RWPE1 (cell line): ENCODE results near the gene COPE.
A peak's percentile ranks its signal among the peaks of the same experiment; 100 is the strongest.

Experiments used
- CTCF ChIA-PET: fragments of 350-600 bp; sonication (Branson Sonifier 250); formaldehyde crosslinking; extraction: SDS; loops from one replicate; lab custom pipeline; 2021; lab: Yijun Ruan, JAX
- POLR2A ChIA-PET: fragments of 400-600 bp; formaldehyde crosslinking; extraction: SDS; loops from one replicate; lab custom pipeline; 2020; ENCODE audit warnings: antibody characterized with exemption; ENCODE audit not compliant: low non-redundant PET; lab: Yijun Ruan, JAX
- DNase-seq: peaks from one replicate; pipeline ENCODE4 v3.0.0; 2012; ENCODE audit warnings: low spot score
- H3K27ac ChIP-seq: fragments of 450-650 bp; 2 replicates; pipeline ENCODE4 v1.5.1; 2017
- CTCF ChIP-seq: fragments of 450-650 bp; conservative IDR thresholded peaks from 2 replicates; pipeline ENCODE4 v1.5.1; 2017; ENCODE audit warnings: low read depth, mild to moderate bottlenecking

COPE gene

GRCh38 chr19:18889949-18890745 lies 29.0 kb downstream of the COPE start:
- ChIA-PET CTCF (interaction anchor here (0.7 kb wide), 1 partner anchor 114 kb away, joined by 3 read pairs; no protein-coding TSS in a partner anchor), POLR2A (no interaction called here)
- H3K27ac ChIP-seq: no peak overlapping the region
- no peak for TF ChIP-seq CTCF
- no peak for DNase-seq

GRCh38 chr19:18886972-18887371 lies 32.2 kb downstream of the COPE start:
- ChIA-PET POLR2A (no interaction called here), CTCF (no interaction called here)
- TF ChIP-seq CTCF: no peak
- H3K27ac ChIP-seq: no peak overlapping the region
- no peak for DNase-seq

- no peak for DNase-seq
- TF ChIP-seq CTCF: no peak
- no peak overlapping the region for H3K27ac ChIP-seq
- CTCF ChIA-PET: no interaction called here
- POLR2A ChIA-PET: no interaction called here
Measured at GRCh38 chr19:18883526-18884304, 35.5 kb downstream of the COPE start.

- ChIA-PET CTCF (interaction anchor here (1.5 kb wide), 1 partner anchor 15 kb away, joined by 5 read pairs; no protein-coding TSS in a partner anchor), POLR2A (no interaction called here)
- no peak for DNase-seq
- no peak overlapping the region for H3K27ac ChIP-seq
- no peak for TF ChIP-seq CTCF
Measured at GRCh38 chr19:18881491-18881890, 37.7 kb downstream of the COPE start.

GRCh38 chr19:18879579-18880373 lies 39.4 kb downstream of the COPE start:
- H3K27ac ChIP-seq: peak overlapping the region; percentile 17
- DNase-seq: peak; percentile 59
- ChIA-PET CTCF (interaction anchor here (0.5 to 1.5 kb wide), 2 partner anchors 14 to 339 kb away, joined by 3 to 5 read pairs; no protein-coding TSS in a partner anchor), POLR2A (no interaction called here)
- no peak for TF ChIP-seq CTCF
